Thyroid gland (tissue), 4 donors: ENCODE data around the gene CCT7. TPM values are rescaled to one million over a fixed set of nuclear protein-coding genes. Genes with fewer than 3 reads are reported as not detected.

Experiments
- DNase-seq, 2 donors: peaks; one replicate each; pipeline ENCODE4 v3.0.0-alpha.2; 2019
- H3K27ac ChIP-seq, 3 donors: fragments of 200-600 bp; sonication (generic); 1 replicate in 2 of 3; 2 replicates in 1 of 3; pipeline ENCODE4 v1.5.1; 2016 to 2019; ENCODE audit warnings: mild to moderate bottlenecking in 1 of 3, moderate library complexity in 1 of 3
- H3K27me3 ChIP-seq: fragments of 200-600 bp; sonication (generic); one replicate; pipeline ENCODE4 v1.5.1; 2019
- H3K36me3 ChIP-seq, 2 donors: fragments of 200-600 bp; sonication (generic); one replicate each; pipeline ENCODE4 v1.5.1; 2016 to 2019
- H3K4me1 ChIP-seq, 2 donors: fragments of 200-600 bp; sonication (generic); one replicate each; pipeline ENCODE4 v1.5.1; 2017 to 2019
- H3K4me3 ChIP-seq, 3 donors: fragments of 200-600 bp; sonication (generic); replicated peaks in 1 of 3; 1 replicate in 2 of 3; 2 replicates in 1 of 3; pipeline ENCODE4 v1.5.1; 2016; ENCODE audit warnings: mild to moderate bottlenecking in 1 of 3
- H3K9me3 ChIP-seq: fragments of 200-600 bp; sonication (generic); one replicate; pipeline ENCODE4 v1.5.1; 2017
- CTCF ChIP-seq, 6 experiments: fragments of 200-600 bp in 3 of 6; fragments of 450-650 bp in 3 of 6; sonication (generic) in 3 of 6; IDR thresholded peaks; one replicate each; pipeline ENCODE4 v1.5.1; 2016 to 2019; ENCODE audit warnings: antibody characterized with exemption in 6 of 6, mild to moderate bottlenecking in 2 of 6, inconsistent platforms in 1 of 6, moderate library complexity in 1 of 6
- POLR2A ChIP-seq, 2 donors: fragments of 450-650 bp; IDR thresholded peaks; one replicate each; pipeline ENCODE4 v1.6.1; 2017; ENCODE audit warnings: antibody characterized with exemption in 2 of 2, mild to moderate bottlenecking in 2 of 2, moderate library complexity in 1 of 2
- WGBS, 2 donors: methylation state at CpG; one replicate each; pipeline ENCODE4 v1.1.5; 2017; 5-methylcytosine and 5-hydroxymethylcytosine counted together
- intact Hi-C: fragments of 100-400 bp; cut with DNase I; formaldehyde crosslinking; loops from one replicate; pipeline ENCODE4 v1.15.1; 2023
- total RNA-seq, 4 donors: library from RNA; depleted of rRNA; stranded (reverse); fragments of >200 nt; gene quantifications; one replicate each; pipeline ENCODE4 v1.2.3, GENCODE V29; 2016

The CCT7 gene
- total RNA-seq, 4 donors from 2014 or later = 160 to 205 (median 189) TPM

- no peak for DNase-seq
- 21 to 46% methylated on average over 14 of the region's 14 CpGs for WGBS, 2 donors
- Histone ChIP-seq H3K27me3 (no peaks in the 10 kb centered on the region), H3K36me3 (no peaks in the 10 kb centered on the region), H3K4me3 (peak overlapping the region in 1 of 3 donors; percentile 17), H3K9me3 (no peaks in the 10 kb centered on the region), H3K4me1 (peaks cover 6 to 10% of the 10 kb centered on the region in 2 donors), H3K27ac (no peak overlapping the region)
- no peak for TF ChIP-seq CTCF (IDR thresholded peaks at IDR 0.05)
- TF ChIP-seq POLR2A (IDR thresholded peaks at IDR 0.05) = no peak
- intact Hi-C loops = no loop called here
These were observed 34.3 kb downstream of the CCT7 start for GRCh38 chr2:73268366-73268829.

GRCh38 chr2:73268830-73269685 lies 35.0 kb downstream of the CCT7 start:
- Histone ChIP-seq H3K4me1 (peaks cover 6 to 10% of the 10 kb centered on the region in 2 donors), H3K36me3 (no peaks in the 10 kb centered on the region), H3K4me3 (peak overlapping the region in 1 of 3 donors; percentile 17), H3K27me3 (no peaks in the 10 kb centered on the region), H3K27ac (no peak overlapping the region), H3K9me3 (no peaks in the 10 kb centered on the region)
- intact Hi-C loops = no loop called here
- WGBS, 2 donors = 13 to 14% methylated on average over 28 to 45 of the region's 113 CpGs
- peak; percentile 57 to 62 for DNase-seq
- no peak for TF ChIP-seq CTCF (IDR thresholded peaks at IDR 0.05)
- no peak for TF ChIP-seq POLR2A (IDR thresholded peaks at IDR 0.05)

- DNase-seq = no peak
- intact Hi-C loops = no loop called here
- no peaks in the 10 kb centered on the region for H3K27me3 ChIP-seq
- H3K4me1 ChIP-seq = peaks cover 6 to 10% of the 10 kb centered on the region in 2 donors
- peak overlapping the region in 1 of 3 donors; percentile 0 for H3K4me3 ChIP-seq
- TF ChIP-seq CTCF (IDR thresholded peaks at IDR 0.05) = no peak
- no peak for TF ChIP-seq POLR2A (IDR thresholded peaks at IDR 0.05)
- WGBS, 2 donors = 35 to 57% methylated on average over 7 to 13 of the region's 22 CpGs
- H3K36me3 ChIP-seq = no peaks in the 10 kb centered on the region
- no peak overlapping the region for H3K27ac ChIP-seq
- no peaks in the 10 kb centered on the region for H3K9me3 ChIP-seq
These were observed 35.8 kb downstream of the CCT7 start for GRCh38 chr2:73269686-73270465.

- no peaks in the 10 kb centered on the region for H3K27me3 ChIP-seq
- WGBS, 2 donors = 70 to 83% methylated on average over 1 of the region's 1 CpG
- TF ChIP-seq POLR2A (IDR thresholded peaks at IDR 0.05) (no peak), CTCF (IDR thresholded peaks at IDR 0.05) (no peak)
- H3K4me1 ChIP-seq = peaks cover 6 to 10% of the 10 kb centered on the region in 2 donors
- H3K36me3 ChIP-seq = no peaks in the 10 kb centered on the region
- intact Hi-C loops = no loop called here
- H3K27ac ChIP-seq = no peak overlapping the region
- no peak overlapping the region for H3K4me3 ChIP-seq
- no peak for DNase-seq
- no peaks in the 10 kb centered on the region for H3K9me3 ChIP-seq
These were observed 38.2 kb downstream of the CCT7 start for GRCh38 chr2:73272270-73272669.
